ENCODE results near the gene DEK.

DEK gene

GRCh38 chr6:18248698-18249097, 15.6 kb downstream of the DEK start:
- no peaks in the 10 kb centered on the region for H3K4me1 ChIP-seq (ENCODE audit: insufficient read depth, low read length, severe bottlenecking)
- no peak overlapping the region for H3K9ac ChIP-seq (ENCODE audit: low read length)
- no peak overlapping the region for H2AFZ ChIP-seq (ENCODE audit: low read length)
- H3K4me3 ChIP-seq (ENCODE audit: low read depth, low read length, poor library complexity, severe bottlenecking) = no peak overlapping the region
- H3K9me2 ChIP-seq (ENCODE audit: low read depth, low read length) = no peaks in the 10 kb centered on the region
- no peaks in the 10 kb centered on the region for H4K20me1 ChIP-seq (ENCODE audit: insufficient read depth, low read length)
- no peak overlapping the region for H3K4me2 ChIP-seq (ENCODE audit: low read length)
- no peaks in the 10 kb centered on the region for H3K27me3 ChIP-seq (ENCODE audit: insufficient read depth, low read length)
- H3K27ac ChIP-seq (ENCODE audit: low read depth, low read length, poor library complexity, severe bottlenecking) = no peak overlapping the region
- no peaks in the 10 kb centered on the region for H3K9me3 ChIP-seq (ENCODE audit: low read length)
- peaks cover 43% of the 10 kb centered on the region for H3K79me2 ChIP-seq (ENCODE audit: insufficient read depth, low read length)
- H3K36me3 ChIP-seq (ENCODE audit: insufficient read depth, low read length) = peaks cover 100% of the 10 kb centered on the region
- no peaks in the 10 kb centered on the region for H3F3A ChIP-seq (ENCODE audit: insufficient read depth, low read length)
- TF ChIP-seq, protein P1, sequence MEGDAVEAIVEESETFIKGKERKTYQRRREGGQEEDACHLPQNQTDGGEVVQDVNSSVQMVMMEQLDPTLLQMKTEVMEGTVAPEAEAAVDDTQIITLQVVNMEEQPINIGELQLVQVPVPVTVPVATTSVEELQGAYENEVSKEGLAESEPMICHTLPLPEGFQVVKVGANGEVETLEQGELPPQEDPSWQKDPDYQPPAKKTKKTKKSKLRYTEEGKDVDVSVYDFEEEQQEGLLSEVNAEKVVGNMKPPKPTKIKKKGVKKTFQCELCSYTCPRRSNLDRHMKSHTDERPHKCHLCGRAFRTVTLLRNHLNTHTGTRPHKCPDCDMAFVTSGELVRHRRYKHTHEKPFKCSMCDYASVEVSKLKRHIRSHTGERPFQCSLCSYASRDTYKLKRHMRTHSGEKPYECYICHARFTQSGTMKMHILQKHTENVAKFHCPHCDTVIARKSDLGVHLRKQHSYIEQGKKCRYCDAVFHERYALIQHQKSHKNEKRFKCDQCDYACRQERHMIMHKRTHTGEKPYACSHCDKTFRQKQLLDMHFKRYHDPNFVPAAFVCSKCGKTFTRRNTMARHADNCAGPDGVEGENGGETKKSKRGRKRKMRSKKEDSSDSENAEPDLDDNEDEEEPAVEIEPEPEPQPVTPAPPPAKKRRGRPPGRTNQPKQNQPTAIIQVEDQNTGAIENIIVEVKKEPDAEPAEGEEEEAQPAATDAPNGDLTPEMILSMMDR (IDR thresholded peaks at IDR 0.05; ENCODE audit: low read length) = no peak
- TF ChIP-seq EZH2 (IDR thresholded peaks at IDR 0.05; ENCODE audit: borderline replicate concordance, low read length) = no peak

DNA sequence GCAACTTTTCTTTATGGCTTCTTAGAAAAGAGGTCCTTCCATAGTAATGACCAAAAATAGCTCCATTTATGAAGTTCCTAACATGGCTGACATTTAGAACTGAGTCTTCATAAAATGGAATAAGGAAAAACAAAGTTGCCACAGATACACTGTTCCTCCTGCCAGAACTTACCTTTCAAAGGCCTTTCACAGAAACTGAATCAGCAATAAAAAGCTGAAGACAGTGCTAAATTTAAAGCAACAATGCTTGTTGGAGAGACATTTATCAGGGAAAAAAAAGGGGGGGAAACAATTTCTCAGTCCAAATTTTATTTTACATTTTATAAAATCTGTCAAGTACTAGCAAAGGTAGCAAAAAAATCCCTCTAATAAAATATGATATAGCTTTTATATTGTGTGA, 17.3 kb downstream of the DEK start:
- no peaks in the 10 kb centered on the region for H3F3A ChIP-seq (ENCODE audit: insufficient read depth, low read length)
- peaks cover 100% of the 10 kb centered on the region for H3K36me3 ChIP-seq (ENCODE audit: insufficient read depth, low read length)
- H3K9me3 ChIP-seq (ENCODE audit: low read length) = no peaks in the 10 kb centered on the region
- H4K20me1 ChIP-seq (ENCODE audit: insufficient read depth, low read length) = no peaks in the 10 kb centered on the region
- no peak overlapping the region for H3K27ac ChIP-seq (ENCODE audit: low read depth, low read length, poor library complexity, severe bottlenecking)
- H3K4me1 ChIP-seq (ENCODE audit: insufficient read depth, low read length, severe bottlenecking) = no peaks in the 10 kb centered on the region
- no peak overlapping the region for H2AFZ ChIP-seq (ENCODE audit: low read length)
- no peaks in the 10 kb centered on the region for H3K9me2 ChIP-seq (ENCODE audit: low read depth, low read length)
- H3K27me3 ChIP-seq (ENCODE audit: insufficient read depth, low read length) = no peaks in the 10 kb centered on the region
- TF ChIP-seq EZH2 (IDR thresholded peaks at IDR 0.05; ENCODE audit: borderline replicate concordance, low read length) = no peak
- TF ChIP-seq, protein P1 (IDR thresholded peaks at IDR 0.05; ENCODE audit: low read length) = no peak
- H3K9ac ChIP-seq (ENCODE audit: low read length) = no peak overlapping the region
- no peak overlapping the region for H3K4me2 ChIP-seq (ENCODE audit: low read length)
- H3K79me2 ChIP-seq (ENCODE audit: insufficient read depth, low read length) = peaks cover 29% of the 10 kb centered on the region
- H3K4me3 ChIP-seq (ENCODE audit: low read depth, low read length, poor library complexity, severe bottlenecking) = no peak overlapping the region

DNA sequence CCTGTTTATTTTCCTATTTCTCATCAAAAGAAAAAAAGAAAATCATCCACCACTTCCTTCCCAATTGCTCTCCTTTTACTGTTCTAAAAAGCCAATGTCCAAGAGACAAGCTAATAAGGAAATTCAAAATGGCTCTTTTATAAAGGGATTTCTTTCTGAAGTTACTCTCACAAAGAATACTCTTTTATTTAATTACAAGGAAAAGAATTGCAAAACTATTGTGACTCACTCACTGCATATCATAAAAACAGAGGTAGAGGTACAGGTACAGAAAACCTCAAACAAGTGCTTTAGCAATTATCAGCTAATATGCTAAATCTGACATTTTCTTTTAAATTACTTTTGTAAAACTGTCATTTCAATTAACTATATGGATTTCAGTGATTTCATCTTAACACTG, 18.1 kb downstream of the DEK start:
- no peaks in the 10 kb centered on the region for H3K9me2 ChIP-seq (ENCODE audit: low read depth, low read length)
- no peak for TF ChIP-seq EZH2 (IDR thresholded peaks at IDR 0.05; ENCODE audit: borderline replicate concordance, low read length)
- TF ChIP-seq, protein P1 (IDR thresholded peaks at IDR 0.05; ENCODE audit: low read length) = no peak
- H3K27me3 ChIP-seq (ENCODE audit: insufficient read depth, low read length) = no peaks in the 10 kb centered on the region
- peaks cover 100% of the 10 kb centered on the region for H3K36me3 ChIP-seq (ENCODE audit: insufficient read depth, low read length)
- H3K27ac ChIP-seq (ENCODE audit: low read depth, low read length, poor library complexity, severe bottlenecking) = no peak overlapping the region
- no peaks in the 10 kb centered on the region for H4K20me1 ChIP-seq (ENCODE audit: insufficient read depth, low read length)
- no peak overlapping the region for H2AFZ ChIP-seq (ENCODE audit: low read length)
- no peak overlapping the region for H3K4me2 ChIP-seq (ENCODE audit: low read length)
- no peaks in the 10 kb centered on the region for H3K4me1 ChIP-seq (ENCODE audit: insufficient read depth, low read length, severe bottlenecking)
- H3K9ac ChIP-seq (ENCODE audit: low read length) = no peak overlapping the region
- H3K79me2 ChIP-seq (ENCODE audit: insufficient read depth, low read length) = peaks cover 24% of the 10 kb centered on the region
- no peak overlapping the region for H3K4me3 ChIP-seq (ENCODE audit: low read depth, low read length, poor library complexity, severe bottlenecking)
- no peaks in the 10 kb centered on the region for H3K9me3 ChIP-seq (ENCODE audit: low read length)
- no peaks in the 10 kb centered on the region for H3F3A ChIP-seq (ENCODE audit: insufficient read depth, low read length)

All from OCI-LY1 (cell line).